Measurements from ENCODE around the gene ERLIN1.

GRCh38 chr10:100168313-100168643, 17.6 kb downstream of the ERLIN1 start:
- no peak for TF ChIP-seq CTCF (conservative IDR thresholded peaks at IDR 0.05; ENCODE audit: low read length)
- no peak for TF ChIP-seq EZH2phosphoT487 (IDR thresholded peaks at IDR 0.05; ENCODE audit: borderline replicate concordance)

All from Loucy (cell line).